GM18951 (cell line): ENCODE results near the gene COASY.
"Not testable (repeated sequence)": the region's sequence is repeated elsewhere in the genome, so short reads cannot be mapped to it uniquely, and the experiment has no call there.

Source experiments
- POLR2A ChIP-seq: IDR thresholded peaks from 4 replicates; pipeline ENCODE4 v1.6.1; 2011; ENCODE audit warnings: mild to moderate bottlenecking; ENCODE audit not compliant: insufficient read length, insufficient read depth; ENCODE audit errors: extremely low read depth
- in situ Hi-C: fragments of 300-500 bp; cut with MboI; formaldehyde crosslinking; loops from one replicate; pipeline ENCODE4 v1.12.0; 2022; ENCODE audit warnings: low sequenced_read_pairs, mixed read lengths, inconsistent platforms; ENCODE audit not compliant: unreplicated experiment

The COASY gene

DNA sequence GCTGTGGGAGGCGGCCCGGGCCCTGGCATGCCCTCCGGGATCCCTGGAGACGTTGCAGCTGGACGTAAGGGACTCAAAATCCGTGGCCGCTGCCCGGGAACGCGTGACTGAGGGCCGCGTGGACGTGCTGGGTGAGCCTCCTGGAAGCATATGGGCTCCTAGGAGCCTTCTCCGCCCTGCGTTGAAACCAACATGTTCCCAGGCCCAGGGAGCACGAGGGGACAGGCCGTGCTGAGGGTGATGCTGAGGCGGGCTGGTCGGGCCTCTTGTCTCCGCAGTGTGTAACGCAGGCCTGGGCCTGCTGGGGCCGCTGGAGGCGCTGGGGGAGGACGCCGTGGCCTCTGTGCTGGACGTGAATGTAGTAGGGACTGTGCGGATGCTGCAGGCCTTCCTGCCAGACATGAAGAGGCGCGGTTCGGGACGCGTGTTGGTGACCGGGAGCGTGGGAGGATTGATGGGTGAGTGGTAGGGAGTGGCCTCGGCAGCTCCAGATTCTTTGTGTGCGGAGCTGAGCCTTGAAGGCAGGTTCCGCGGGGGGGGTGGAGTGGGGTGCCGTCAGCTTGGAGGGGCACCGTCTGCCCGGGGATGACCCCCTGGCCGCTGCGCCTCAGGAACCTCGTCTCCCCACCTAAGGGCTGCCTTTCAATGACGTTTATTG, 8.7 kb upstream of the COASY start:
- in situ Hi-C loops, result no loop called here
- no peak for TF ChIP-seq POLR2A

DNA sequence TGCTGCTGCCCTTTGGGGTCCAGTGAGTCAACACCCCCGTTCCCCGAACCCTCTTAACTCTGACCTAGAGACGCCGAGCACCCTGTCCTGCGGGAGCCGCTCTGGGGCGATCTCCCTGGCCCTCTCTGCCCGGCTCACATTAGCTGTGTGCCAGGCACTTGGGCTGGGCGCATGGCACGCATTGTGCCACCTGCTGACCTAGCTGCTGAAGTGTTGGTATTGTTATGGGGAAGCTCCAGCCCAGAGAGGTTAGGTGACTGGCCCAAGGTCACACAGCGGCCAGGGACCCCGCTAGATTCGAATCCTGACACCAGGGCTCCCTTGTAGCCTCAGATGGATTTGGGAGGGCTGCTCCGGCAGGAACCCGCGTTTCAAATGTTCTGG, 8.1 kb upstream of the COASY start:
- no peak for TF ChIP-seq POLR2A

DNA sequence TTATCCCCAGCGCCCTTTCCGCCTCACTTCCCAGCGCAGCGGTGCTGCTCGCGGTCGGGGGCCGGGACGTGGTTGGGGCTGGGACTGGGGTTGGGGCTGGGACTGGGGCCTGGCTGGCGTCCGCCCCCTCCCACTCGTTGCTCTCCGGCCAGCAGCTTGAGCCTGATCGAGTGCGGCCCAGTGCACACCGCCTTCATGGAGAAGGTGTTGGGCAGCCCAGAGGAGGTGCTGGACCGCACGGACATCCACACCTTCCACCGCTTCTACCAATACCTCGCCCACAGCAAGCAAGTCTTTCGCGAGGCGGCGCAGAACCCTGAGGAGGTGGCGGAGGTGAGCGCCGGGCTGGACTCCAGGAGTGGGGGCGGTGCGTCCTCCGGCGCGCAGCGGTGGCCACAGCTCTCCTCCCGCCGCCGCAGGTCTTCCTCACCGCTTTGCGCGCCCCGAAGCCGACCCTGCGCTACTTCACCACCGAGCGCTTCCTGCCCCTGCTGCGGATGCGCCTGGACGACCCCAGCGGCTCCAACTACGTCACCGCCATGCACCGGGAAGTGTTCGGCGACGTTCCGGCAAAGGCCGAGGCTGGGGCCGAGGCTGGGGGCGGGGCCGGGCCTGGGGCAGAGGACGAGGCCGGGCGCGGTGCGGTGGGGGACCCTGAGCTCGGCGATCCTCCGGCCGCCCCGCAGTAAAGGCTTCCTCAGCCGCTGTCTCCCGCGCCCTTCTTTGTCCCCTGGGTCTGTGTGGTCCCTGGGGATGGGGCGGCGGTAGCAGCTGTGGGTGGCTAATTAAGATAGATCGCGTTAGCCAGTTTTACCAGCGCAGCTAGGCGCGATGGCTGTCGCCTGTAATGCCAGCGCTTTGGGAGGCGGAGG, 7.5 kb upstream of the COASY start:
- TF ChIP-seq POLR2A, result peak; percentile 82
- in situ Hi-C loops, result no loop called here

More for the DNA sequence above, 8.1 kb upstream of the COASY start:
- in situ Hi-C loops, result no loop called here

DNA sequence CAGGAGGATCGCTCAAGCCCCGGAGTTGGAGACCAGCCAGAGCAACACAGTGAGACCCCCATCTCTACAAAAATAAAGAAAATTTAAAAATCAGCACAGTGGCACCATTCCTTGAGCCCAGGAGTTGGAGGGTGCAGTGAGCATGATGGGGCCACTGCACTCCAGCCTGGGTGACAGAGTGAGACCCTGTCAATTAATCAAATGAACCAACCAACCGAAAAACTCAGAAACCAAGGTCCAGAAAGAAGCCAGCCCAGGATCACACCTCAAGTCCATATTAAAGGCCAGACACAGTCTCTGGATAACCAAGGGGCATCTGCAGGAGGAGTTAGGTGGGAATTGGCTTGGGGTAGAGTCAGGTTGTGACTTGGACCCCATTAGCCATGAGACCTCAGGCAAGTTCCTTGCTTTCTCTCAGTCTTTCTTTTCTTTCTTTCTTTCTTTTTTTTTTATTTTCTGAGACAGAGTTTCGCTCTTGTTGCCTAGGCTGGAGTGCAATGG, 6.8 kb upstream of the COASY start:
- no peak for TF ChIP-seq POLR2A

DNA sequence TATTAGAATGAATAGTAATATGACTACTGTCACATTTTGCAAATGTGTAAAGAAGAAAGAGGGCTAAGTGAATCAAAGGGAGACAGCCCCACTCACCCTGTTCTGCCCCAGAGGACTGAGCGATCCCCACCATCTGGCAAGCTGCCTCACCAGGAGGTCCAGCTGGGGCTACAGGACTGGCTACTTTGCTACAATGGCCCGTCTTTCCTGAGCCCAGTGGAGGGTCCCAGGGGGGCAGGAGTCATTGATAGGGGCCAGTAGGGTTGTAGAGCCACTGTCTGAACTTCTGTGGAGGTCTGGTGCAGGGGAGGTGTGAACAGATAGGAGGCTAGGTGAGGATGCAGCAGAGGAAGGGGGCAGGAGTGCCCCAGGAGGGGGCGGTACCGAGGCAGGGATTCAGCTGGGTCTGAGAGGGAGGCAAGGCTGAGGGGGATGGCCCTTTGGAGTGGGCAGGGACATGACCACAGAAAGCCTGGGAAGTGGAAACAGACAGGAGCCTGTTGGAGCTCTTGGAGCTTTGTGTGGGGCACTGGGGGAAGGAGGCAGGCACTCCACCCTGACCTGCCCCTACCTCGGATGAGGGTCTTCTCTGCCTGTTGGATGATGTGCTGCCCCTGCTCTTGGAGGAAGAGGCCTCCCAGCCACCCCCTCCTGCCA, 5.9 kb upstream of the COASY start:
- in situ Hi-C loops, result not testable (repeated sequence)

More for the DNA sequence above, 6.8 kb upstream of the COASY start:
- in situ Hi-C loops, result no loop called here

DNA sequence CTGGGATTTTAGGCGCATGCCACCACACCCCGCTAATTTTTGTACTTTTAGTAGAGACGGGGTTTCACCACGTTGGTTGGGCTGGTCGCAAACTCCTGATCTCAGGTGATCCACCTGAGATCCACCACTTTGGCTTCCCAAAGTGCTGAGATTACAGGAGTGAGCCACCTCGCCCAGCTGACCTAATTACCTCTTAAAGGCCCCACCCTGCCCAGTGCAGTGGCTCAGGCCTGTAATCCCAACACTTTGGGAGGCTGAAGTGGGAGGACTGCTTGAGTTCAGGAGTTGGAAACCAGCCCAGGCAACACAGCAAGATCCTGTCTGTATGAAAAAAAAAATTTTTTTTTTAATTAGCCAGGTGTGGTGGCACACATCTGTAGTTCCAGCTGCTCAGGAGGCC, 2.9 kb upstream of the COASY start:
- no peak for TF ChIP-seq POLR2A
- in situ Hi-C loops, result no loop called here

DNA sequence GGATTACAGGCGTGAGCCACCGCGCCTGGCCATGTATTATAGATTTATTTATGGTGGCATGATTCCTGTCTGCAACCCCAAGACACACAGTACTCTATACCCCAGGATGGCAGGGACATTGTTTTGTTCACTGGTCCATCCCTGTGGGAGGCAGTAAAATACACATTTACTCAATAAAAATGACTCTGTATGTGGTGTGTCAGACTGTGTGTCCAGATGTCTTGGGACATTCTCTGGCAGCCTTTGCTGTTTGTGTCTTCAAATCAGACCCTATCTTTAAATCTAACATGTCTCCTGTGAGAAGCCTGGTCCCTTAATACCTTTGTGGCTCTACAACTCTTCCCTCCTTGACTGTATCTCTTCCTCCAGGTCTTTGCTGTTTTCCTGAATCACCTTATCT, 1.7 kb upstream of the COASY start:
- no peak for TF ChIP-seq POLR2A
- in situ Hi-C loops, result no loop called here

DNA sequence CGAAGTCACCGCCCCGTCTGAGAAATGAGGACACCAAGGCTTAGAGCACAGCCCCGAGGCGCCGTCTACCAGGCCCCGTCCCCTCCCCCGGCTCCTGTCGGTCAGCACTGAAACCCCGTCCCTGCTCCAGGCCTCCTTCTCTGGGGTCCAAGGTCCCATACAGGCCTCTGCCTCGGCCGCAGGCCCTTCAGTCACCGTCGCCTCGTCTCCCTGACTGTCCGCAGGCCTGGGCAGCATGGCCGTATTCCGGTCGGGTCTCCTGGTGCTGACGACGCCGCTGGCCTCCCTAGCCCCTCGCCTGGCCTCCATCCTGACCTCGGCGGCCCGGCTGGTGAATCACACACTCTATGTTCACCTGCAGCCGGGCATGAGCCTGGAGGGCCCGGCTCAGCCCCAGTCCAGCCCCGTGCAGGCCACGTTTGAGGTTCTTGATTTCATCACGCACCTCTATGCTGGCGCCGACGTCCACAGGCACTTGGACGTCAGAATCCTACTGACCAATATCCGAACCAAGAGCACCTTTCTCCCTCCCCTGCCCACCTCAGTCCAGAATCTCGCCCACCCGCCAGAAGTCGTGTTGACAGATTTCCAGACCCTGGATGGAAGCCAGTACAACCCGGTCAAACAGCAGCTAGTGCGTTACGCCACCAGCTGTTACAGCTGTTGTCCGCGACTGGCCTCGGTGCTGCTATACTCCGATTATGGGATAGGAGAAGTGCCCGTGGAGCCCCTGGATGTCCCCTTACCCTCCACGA, 617 bp downstream of the COASY start:
- no peak for TF ChIP-seq POLR2A
- in situ Hi-C loops, result no loop called here

DNA sequence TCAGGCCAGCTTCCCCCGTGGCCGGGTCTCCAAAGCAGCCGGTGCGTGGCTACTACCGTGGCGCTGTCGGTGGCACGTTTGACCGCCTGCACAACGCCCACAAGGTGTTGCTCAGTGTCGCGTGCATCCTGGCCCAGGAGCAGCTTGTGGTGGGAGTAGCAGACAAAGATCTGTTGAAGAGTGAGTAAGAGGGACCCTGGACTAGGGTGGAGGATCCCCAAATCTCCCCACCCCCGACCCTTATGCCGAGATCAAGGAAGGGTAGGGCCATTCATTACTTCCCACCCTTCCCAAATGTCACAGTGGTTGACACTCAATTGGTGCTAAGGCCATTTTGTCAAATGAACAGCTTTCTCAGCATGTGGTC, 1.2 kb downstream of the COASY start:
- in situ Hi-C loops, result no loop called here
- no peak for TF ChIP-seq POLR2A

DNA sequence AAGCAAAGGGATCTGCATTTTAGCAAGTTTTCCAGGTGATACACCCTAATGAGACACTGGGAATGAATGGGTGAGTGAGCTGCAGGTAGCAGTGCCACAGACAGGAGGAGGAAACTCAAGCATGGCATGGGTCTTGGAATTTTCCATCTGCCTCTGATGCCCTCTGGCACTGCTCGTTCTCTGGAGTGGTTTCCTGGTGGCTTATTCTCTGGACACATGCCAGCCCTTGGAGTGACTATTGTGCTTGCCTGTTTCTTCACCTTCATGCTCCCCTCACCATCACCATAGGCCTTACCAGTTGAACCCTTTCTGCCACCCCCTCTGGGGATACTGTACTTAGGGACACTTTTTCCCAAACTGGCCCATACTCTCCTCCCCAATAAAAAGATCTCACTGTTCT, 1.6 kb downstream of the COASY start:
- TF ChIP-seq POLR2A, result no peak
- in situ Hi-C loops, result no loop called here

DNA sequence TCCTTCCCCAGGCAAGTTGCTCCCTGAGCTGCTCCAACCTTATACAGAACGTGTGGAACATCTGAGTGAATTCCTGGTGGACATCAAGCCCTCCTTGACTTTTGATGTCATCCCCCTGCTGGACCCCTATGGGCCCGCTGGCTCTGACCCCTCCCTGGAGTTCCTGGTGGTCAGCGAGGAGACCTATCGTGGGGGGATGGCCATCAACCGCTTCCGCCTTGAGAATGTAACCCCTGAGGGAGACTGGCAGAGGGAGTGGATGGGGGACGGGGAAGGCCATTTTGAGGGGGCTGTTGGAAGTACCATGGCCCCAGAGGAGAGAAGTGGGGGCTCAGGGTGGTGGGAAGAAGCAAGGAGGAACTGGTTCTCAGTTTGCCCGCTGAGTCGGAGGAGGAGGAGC, 2.0 kb downstream of the COASY start:
- no peak for TF ChIP-seq POLR2A
- in situ Hi-C loops, result no loop called here

DNA sequence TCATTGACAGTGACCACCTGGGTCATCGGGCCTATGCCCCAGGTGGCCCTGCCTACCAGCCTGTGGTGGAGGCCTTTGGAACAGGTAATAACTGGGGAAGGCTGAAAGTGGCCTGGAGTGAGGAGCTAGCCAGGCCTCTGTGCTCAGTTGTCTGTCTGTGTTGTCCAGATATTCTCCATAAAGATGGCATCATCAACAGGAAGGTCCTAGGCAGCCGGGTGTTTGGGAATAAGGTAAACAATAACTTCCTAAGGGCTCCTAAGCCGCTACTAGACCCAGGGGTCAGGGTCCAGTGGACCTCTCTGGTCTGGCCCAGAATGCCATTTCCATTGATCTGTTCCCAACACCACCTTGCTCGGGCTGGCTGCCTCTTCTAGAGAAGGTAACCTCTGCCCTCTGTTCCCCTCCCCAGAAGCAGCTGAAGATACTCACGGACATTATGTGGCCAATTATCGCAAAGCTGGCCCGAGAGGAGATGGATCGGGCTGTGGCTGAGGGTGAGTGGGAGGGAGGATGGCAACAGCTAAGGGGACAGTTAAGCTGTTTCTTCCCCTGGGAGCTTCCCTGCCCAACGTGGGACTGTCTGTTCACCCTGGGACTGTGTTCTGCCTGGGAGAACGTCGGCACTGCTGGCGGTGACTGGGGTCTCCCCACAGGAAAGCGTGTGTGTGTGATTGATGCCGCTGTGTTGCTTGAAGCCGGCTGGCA, 3.0 kb downstream of the COASY start:
- in situ Hi-C loops, result no loop called here
- TF ChIP-seq POLR2A, result no peak
